ENCODE measurements around the gene ZC3H12A.
A peak's percentile ranks its signal among the peaks of the same experiment; 100 is the strongest.

Gene ZC3H12A

DNA sequence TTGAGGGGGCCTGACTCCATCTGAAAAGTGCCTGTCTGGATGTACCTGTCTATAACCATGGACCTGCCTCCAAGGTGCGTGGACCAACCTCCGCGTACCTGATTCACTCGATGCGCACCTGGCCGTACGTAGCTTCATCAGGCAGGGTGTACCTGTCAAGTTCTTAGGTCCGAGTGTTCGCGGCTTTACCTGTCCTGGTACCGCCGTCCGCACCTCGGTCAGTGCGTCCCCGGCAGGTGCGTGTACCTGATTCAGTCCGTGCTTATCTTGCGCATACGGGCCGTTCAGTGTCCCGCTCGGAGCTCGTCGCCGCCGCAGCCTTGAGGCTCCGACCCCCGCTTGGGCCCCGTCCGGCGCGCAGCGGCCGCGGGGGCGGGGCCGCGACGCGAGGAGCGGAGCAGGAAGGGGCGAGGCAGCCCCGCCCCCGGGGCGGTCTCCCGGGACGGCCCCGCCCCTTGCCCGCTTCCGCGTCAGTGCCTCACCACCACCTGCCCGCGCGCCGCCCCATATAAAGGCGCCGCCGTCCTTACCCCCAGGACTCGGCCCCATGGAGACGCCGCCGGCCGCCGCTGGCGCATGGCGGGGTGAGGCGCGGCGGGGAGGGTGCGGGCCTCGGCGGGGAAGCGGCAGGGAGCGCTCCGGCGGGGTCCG is at the start of gene ZC3H12A:
TSS of gene ZC3H12A (plus strand) at position 535 of the 651 bp plus-strand sequence. CDS start 917 bp downstream, outside the sequence.
- DNase-seq, result peak; percentile 87 to 90

GRCh38 chr1:37425221-37425620 is 49.2 kb upstream of the ZC3H12A start:
- no peak for DNase-seq

- no peak for DNase-seq
Measured at GRCh38 chr1:37429029-37429428, 45.4 kb upstream of the ZC3H12A start.

GRCh38 chr1:37430103-37430985 is 44.0 kb upstream of the ZC3H12A start:
- DNase-seq, result no peak

DNA sequence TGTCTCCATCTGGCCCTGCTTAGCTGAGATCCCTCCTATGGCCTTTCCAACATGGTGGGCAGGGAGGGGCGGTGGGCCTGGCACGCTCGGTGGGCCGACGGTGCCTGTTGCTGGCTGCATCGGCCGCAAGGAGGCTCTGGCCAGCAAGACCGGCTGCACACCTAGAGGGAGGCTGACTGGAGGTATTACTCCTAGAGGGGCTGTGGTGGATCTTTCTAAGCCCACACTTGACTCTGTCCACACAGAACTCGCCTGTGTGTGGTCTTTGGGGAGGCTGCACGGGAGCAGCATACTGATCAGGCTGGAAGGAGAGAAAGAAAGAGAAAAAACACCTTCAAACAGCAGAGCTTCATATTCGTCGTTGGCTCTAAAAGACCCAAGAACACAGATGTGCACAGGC is 41.7 kb upstream of the ZC3H12A start:
- DNase-seq, result no peak

GRCh38 chr1:37433171-37433570 is 41.2 kb upstream of the ZC3H12A start:
- no peak for DNase-seq

DNA sequence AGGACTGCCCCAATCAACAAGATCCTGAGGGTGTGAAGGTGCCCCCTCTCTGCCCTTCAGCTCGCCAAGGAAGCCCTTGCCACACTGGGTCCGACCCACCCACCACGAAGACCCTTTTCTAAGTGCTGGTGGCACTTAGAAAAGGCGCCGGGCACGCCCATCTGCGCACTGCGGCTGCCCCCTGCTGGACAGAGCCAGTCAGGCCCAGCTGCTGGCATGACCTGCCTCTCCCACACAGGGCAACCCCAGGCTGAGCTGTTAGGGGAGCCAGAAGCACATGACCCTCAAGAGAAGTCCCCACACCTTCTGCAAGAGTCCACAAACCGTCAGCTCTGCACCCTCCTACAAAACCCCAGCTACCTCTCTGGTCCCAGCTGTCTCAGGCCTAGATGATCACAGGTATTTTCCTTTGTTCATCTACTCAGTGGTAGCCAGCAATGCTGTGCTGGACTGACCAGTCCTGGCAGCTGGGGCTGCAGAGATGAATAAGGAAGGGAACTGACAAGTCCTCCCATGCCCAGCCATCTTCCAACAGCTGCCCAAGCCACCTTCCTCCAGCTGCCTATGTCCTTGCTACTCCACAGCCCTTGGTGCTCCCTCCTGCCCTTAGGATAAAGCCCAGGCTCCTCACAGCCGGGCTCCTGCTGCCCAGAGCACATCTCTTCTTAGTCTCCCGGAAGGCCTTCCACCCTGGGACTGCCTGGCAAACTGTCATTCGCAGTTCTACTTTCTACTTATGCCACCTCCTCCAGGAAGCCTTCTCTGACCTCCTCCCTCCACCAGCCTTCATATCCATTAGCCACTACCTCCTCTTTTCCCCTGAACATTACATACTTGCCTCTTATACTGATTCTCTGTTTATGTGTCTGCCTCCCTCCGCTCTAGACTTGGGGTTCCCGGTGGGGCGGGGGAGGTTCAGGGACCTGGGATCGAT is 39.8 kb upstream of the ZC3H12A start:
- peak; percentile 66 to 71 for DNase-seq

GRCh38 chr1:37437087-37437486 is 37.3 kb upstream of the ZC3H12A start:
- no peak for DNase-seq

DNA sequence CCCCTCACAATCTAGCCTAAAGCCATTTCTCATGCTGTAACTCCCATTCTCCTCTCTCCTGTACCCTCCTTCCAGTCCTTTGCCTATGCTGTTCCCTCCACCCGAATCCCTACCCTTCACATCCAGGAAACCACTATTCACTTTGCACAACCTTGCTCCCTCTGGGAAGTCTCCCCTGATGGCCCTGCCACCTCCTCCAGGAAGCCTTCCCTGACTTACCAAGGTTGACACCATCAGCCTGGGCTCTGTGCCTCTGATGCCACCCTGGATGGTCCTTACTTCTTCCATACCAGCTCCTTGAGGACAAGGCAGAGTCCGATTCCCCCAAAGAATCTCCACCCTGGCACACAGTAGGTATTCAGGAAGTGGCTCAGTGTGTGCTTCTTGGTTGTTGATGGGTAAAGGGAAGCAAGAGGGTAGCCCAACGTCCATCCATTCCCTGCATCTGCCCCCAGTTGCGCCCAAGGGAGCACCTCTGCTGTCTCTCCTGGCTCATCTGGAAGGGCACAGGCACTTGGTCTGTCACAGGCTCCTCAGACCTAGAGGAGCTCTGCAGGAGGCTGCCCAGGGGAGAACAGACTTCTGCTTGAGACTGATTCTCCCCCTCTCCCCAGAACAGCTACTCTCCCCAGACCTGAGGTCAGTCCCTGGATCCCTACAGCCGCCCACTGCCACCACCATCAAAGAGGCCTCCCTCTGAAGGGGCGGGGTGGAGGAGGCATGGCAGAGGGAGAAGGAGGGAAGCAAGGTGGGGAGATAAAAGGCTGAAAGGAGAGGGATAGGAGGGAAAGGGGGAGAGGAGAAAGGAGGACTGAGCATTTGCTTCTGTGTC is 36.1 kb upstream of the ZC3H12A start:
- DNase-seq, result no peak

DNA sequence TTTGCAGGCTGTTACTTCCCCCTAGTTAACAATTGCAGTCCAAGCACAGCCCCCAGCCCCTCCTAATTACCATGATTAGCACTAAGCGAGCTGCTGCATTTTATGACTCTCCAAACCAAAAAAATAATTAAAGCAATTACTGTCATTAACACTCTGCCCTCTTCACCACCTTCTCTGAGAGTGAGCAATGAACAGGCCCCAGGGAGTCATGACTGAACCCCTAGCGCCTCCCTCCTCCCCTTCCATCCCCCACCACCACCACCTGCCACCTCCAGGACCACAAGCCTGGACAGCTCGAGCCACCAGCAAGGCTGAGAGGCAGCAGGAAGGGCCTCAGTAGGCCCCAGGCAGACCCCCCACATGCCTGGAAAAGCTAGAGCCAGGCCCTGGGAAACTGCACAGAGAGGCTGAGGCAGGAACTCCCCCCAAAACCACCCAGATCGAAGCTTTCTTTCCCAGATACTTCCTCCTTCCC is 35.5 kb upstream of the ZC3H12A start:
- peak; percentile 46 to 75 for DNase-seq

DNA sequence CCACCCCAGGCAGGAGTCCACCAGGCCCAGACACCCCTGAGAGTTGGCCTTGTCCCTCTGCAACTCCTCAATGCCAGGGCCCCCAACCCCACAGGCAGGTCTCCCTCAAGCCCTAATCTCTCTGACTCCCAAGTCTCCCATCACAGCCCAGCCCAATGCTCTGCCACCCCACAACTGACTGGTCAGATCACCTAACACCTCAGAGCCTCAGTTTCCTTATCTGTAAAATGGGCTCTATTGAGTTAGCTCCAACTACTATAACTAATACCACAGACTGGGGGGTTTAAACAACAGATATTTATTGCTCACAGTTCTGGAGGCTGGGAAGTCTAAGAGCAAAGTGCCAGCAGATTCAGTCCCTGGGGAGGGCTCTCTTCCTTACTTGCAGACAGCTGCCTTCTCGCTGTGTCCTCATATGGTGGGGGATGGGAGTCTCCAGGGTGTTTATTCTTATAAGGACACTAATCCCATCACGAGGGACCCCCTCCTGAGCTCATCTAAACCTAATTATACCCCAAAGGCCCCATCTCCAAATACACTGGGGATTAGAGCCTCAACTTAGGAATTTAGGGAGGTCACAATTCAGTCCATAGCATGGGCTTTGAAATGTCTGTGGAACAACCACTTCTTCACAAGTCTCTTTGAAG is 34.9 kb upstream of the ZC3H12A start:
- no peak for DNase-seq

DNA sequence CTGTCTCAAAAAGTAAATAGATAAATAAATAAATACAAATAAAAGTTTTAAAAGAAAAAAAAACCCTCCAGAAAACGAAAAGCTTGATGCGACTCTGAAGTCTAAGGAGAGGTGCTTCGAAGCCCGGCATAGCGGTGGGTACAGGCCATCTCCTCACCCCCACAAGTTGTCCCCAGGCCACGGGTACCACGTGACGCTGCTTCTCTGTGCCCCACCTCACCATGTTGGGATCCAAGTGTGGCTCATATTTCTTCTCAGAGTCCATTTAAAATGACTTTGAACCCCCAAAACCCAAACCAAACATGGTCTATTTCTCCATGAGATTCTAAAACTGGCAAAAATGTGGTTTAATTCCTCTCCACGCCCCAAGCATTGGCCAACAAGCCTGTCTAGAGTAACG is 32.9 kb upstream of the ZC3H12A start:
- no peak for DNase-seq

- no peak for DNase-seq
Measured at GRCh38 chr1:37442139-37442538, 32.2 kb upstream of the ZC3H12A start.

GRCh38 chr1:37442644-37443043 is 31.7 kb upstream of the ZC3H12A start:
- DNase-seq, result no peak

DNA sequence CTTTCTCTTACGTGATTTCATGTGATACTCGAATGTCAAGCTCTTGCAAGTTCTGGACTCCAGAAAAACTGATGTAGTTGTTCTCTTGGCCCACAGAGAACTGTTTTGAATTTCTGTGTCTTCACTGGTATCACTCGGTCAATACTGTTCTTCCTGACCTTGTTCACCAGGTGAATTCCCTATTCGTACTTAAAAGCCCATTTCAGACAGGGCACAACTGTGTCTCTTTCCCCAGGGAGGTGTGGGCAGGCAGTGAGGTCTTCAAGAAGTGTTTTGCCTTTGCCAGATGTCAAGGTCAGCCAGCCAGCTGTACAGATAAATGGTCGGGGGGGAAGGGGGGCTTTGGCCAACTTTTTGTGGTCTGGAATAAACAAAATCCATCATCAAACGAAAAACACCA is 27.5 kb upstream of the ZC3H12A start:
- no peak for DNase-seq

DNA sequence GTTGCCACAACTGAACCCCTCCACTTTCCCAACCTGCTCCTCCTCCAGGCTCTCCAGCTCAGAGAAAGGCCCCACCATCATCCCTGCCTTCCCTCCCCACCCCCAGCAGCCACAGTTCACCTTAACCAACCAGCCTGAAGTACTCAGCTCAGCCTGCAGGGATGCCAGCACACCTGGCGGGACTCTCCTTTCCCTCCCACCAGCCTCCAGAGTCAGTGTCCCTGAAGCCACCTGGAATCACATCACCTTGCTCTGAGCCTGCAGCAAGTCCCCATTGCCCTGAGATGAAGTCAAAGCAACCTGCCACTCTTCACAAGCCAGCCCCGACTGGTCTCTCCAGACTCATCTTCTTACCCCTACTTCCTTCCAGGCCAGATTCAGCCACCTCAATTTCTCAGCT is 26.2 kb upstream of the ZC3H12A start:
- no peak for DNase-seq

DNA sequence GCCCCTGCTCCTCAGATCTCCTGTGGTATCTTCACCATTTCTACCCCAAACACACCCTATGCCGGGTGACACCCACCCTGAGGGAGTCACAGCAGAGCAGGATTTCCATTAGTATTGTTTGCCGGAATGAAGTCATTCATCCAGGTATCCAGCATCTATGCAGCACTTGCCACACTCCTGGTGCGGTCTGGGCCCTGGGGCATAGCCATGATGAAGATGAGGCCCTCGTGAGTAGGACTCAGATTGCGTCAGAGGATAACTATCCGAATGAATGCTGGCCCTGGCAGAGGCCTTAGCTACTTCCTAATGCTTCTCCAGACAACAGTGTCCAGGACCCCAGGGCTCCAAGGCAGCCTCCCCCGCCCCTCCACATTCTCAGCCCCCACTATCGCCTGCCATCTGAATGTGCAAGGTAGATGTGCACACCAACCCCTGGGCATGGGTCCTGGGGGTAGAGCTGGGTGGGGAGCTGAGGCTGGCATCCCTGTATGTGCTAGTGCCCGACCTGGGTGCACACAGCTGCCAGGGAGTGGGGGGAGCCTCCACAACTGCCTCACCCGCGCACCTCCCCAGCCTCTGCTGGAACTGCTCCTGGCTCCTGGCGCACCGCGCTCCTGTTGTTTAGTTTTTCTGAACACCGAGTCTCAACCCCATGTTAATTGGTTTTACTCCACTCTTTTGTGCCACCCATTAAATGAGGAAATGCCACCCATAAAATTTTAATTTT is 25.5 kb upstream of the ZC3H12A start:
- DNase-seq, result peak; percentile 13 to 60

GRCh38 chr1:37449936-37450335 is 24.4 kb upstream of the ZC3H12A start:
- DNase-seq, result no peak

DNA sequence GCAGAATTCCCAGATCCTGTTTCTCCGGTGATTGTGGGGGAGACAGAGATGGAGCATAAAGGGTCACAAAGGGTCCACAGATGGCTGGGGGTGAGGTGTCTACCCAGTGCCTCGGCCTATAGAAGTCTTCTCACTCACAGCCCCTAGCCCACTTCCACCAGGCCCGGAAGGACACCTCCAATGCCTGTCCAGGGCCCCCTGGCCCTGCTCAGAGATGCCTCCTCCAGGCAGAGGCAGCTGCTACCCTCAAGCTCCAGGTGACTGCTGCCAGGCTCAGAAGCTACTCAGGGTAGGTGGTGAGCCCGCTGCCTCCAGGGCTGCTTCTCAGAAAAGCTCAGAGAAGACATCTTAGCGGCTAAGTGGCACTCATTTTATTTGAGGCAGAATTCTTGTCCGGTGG is 22.0 kb upstream of the ZC3H12A start:
- DNase-seq, result no peak

DNA sequence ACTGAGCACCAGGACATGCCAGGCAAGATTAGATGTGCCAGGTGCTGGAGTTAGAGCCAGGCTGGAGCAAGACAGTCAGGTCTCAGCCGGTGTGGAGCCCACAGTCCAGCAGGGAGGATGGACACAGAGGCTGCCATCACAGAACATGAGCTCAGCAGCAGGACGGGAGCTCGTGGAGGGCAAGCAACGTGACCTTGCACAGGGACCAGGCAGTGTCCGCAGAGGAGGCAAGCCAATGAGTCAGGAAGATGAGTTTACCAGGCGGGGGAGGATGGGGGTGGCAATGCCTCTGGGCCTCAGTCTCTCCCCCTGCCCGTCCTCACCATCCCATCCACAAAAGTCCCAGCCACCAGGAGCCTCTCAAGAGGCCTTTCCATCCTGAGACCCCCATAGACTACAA is 20.7 kb upstream of the ZC3H12A start:
- DNase-seq, result no peak

GRCh38 chr1:37455516-37455915 is 18.9 kb upstream of the ZC3H12A start:
- no peak for DNase-seq
